K562 (cell line): ENCODE data around the gene LIX1. TPM values are rescaled to one million over a fixed set of nuclear protein-coding genes. Genes with fewer than 3 reads are reported as not detected.

Source experiments
- CXXC5 ChIP-seq: fragments of 250-450 bp; sonication (Bioruptor Pico); IDR thresholded peaks from 2 replicates; pipeline ENCODE4 v1.8.0; 2022; ENCODE audit warnings: inconsistent platforms, mild to moderate bottlenecking, moderate library complexity
- DDX20 ChIP-seq: fragments of 450-650 bp; IDR thresholded peaks from 2 replicates; pipeline ENCODE4 v1.6.1; 2016; ENCODE audit warnings: missing genetic modification characterization, low read depth, mild to moderate bottlenecking, missing compliant biosample characterization, moderate library complexity
- MBD2 ChIP-seq: sonication (generic); IDR thresholded peaks from 2 replicates; pipeline ENCODE4 v1.6.1; 2016; ENCODE audit warnings: low read depth, borderline replicate concordance
- NFIC ChIP-seq: fragments of 450-650 bp; IDR thresholded peaks from 2 replicates; pipeline ENCODE4 v1.6.1; 2017; ENCODE audit warnings: mild to moderate bottlenecking, inconsistent platforms
- PRDM10 ChIP-seq: fragments of 450-650 bp; IDR thresholded peaks from 2 replicates; pipeline ENCODE4 v1.6.1; 2018; ENCODE audit not compliant: partially characterized antibody
- PURB ChIP-seq: sonication (generic); formaldehyde crosslinking; IDR thresholded peaks from 2 replicates; pipeline ENCODE4 v1.9.0; 2021; ENCODE audit warnings: low read depth, mild to moderate bottlenecking, missing genetic modification reagents
- TFE3 ChIP-seq: fragments of 450-650 bp; formaldehyde crosslinking; IDR thresholded peaks from 2 replicates; pipeline ENCODE4 v1.4.0; 2020; ENCODE audit warnings: mild to moderate bottlenecking, mixed read lengths
- THRAP3 ChIP-seq: fragments of 450-650 bp; IDR thresholded peaks from 2 replicates; pipeline ENCODE4 v1.6.1; 2016; ENCODE audit warnings: mild to moderate bottlenecking, inconsistent platforms, borderline replicate concordance
- ZHX1 ChIP-seq: fragments of 150-350 bp; conservative IDR thresholded peaks from 2 replicates; pipeline ENCODE4 v1.6.1; 2014; ENCODE audit warnings: low read length
- ZMIZ1 ChIP-seq, 2 experiments: fragments of 150-350 bp in 1 of 2; IDR thresholded peaks; 2 replicates each; pipeline ENCODE4 v1.6.1; 2012 to 2016; ENCODE audit warnings: low read depth in 2 of 2, low read length in 2 of 2, mild to moderate bottlenecking in 1 of 2, moderate library complexity in 1 of 2
- ZNF3 ChIP-seq: fragments of 250-450 bp; sonication (Bioruptor Pico); IDR thresholded peaks from 2 replicates; pipeline ENCODE4 v1.5.0; 2021; ENCODE audit warnings: mild to moderate bottlenecking, moderate library complexity
- polyA plus RNA-seq, 8 experiments: library from polyadenylated mRNA; depleted of rRNA in 4 of 8; stranded (reverse) in 5 of 8; unstranded in 3 of 8; fragments of >200 nt; fragmentation: Nextera tagmentation in 2 of 8; fragmentation: Illumina TruSeq in 1 of 8; extraction: Ambion mirVana in 2 of 8; extraction: Trizol in 1 of 8; gene quantifications; 2 replicates each; pipeline versions ENCODE4 v1.2.1 to v1.2.3, GENCODE V29; 2011 to 2014; ENCODE audit warnings: inconsistent platforms in 1 of 8, missing spikeins in 1 of 8
- total RNA-seq, 7 experiments: library from RNA; depleted of rRNA in 6 of 7; stranded (reverse); fragments of >200 nt in 6 of 7; fragmentation: Illumina TruSeq in 2 of 7; extraction: Trizol in 2 of 7; gene quantifications; 2 replicates each; pipeline versions ENCODE4 v1.2.1 to v1.2.3, GENCODE V29; 2011 to 2021; ENCODE audit warnings: low replicate concordance in 1 of 7
- TF ChIP-seq, protein P1 (sequence below): sonication (generic); formaldehyde crosslinking; IDR thresholded peaks from 2 replicates; pipeline ENCODE4 v1.5.0; 2020; ENCODE audit warnings: missing genetic modification reagents

LIX1 gene
- total and polyA plus RNA-seq, 9 of the 15 experiments (the other 6 are each of a cell fraction or from before 2014, with no cell fraction given) = 0.01 to 0.18 TPM; not detected in 7

GRCh38 chr5:97097326-97098230 is 44.8 kb downstream of the LIX1 start (continued):
- TF ChIP-seq PRDM10 (no peak), CXXC5 (CRISPR knock-in tag) (0 out of 2 replicates have a peak, but pooled peaks have one; percentile 8), ZHX1 (no peak), ZMIZ1 (IDR thresholded peaks at IDR 0.05; ENCODE audit: low read depth in 2 of 2, low read length in 2 of 2) (no peak), NFIC (no peak), DDX20 (tag) (peak; percentile 78; the same call in 1 of the 2 replicates), ZNF3 (no peak), PURB (CRISPR knock-in tag) (no peak), THRAP3 (no peak), MBD2 (no peak), TFE3 (peak; percentile 53)
- TF ChIP-seq, protein P1, sequence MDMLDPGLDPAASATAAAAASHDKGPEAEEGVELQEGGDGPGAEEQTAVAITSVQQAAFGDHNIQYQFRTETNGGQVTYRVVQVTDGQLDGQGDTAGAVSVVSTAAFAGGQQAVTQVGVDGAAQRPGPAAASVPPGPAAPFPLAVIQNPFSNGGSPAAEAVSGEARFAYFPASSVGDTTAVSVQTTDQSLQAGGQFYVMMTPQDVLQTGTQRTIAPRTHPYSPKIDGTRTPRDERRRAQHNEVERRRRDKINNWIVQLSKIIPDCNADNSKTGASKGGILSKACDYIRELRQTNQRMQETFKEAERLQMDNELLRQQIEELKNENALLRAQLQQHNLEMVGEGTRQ = no peak
